GM19328 (cell line): ENCODE results near the gene ARHGEF19.
A peak's percentile ranks its signal among the peaks of the same experiment; 100 is the strongest.

ENCODE experiments used
- ATAC-seq: cut with Tn5 transposase; IDR thresholded peaks from one replicate; pipeline ENCODE4 v1.9.1; 2021; ENCODE audit warnings: mild to moderate bottlenecking, moderate library complexity; ENCODE audit not compliant: unreplicated experiment

The ARHGEF19 gene

GRCh38 chr1:16244650-16245285, 32.3 kb upstream of the ARHGEF19 start:
- no peak for ATAC-seq

GRCh38 chr1:16243936-16244649, 31.6 kb upstream of the ARHGEF19 start:
- no peak for ATAC-seq

GRCh38 chr1:16243215-16243610, 30.8 kb upstream of the ARHGEF19 start:
- ATAC-seq: no peak

GRCh38 chr1:16242556-16243214, 30.2 kb upstream of the ARHGEF19 start:
- no peak for ATAC-seq

GRCh38 chr1:16241221-16241708, 28.8 kb upstream of the ARHGEF19 start:
- no peak for ATAC-seq

GRCh38 chr1:16239972-16240491, 27.6 kb upstream of the ARHGEF19 start:
- ATAC-seq: no peak

- ATAC-seq: no peak
Observed at GRCh38 chr1:16237343-16237830, 24.9 kb upstream of the ARHGEF19 start.

- ATAC-seq: peak; percentile 83
Observed at GRCh38 chr1:16236511-16237342, 24.3 kb upstream of the ARHGEF19 start, which contains the start of gene CPLANE2. Gene CPLANE2 (minus strand): TSS chr1:16237183. CDS start chr1:16236742, 441 bp downstream.

GRCh38 chr1:16235944-16236510, 23.6 kb upstream of the ARHGEF19 start:
- peak; percentile 44 for ATAC-seq

- no peak for ATAC-seq
Observed at GRCh38 chr1:16235347-16235746, 22.9 kb upstream of the ARHGEF19 start.

- ATAC-seq: no peak
Observed at GRCh38 chr1:16233431-16233830, 21.0 kb upstream of the ARHGEF19 start.

GRCh38 chr1:16232316-16232710, 19.9 kb upstream of the ARHGEF19 start:
- no peak for ATAC-seq

GRCh38 chr1:16231331-16232315, 19.2 kb upstream of the ARHGEF19 start:
- no peak for ATAC-seq

- ATAC-seq: no peak
Observed at GRCh38 chr1:16230744-16231143, 18.3 kb upstream of the ARHGEF19 start.

- no peak for ATAC-seq
Observed at GRCh38 chr1:16229976-16230740, 17.7 kb upstream of the ARHGEF19 start.

- ATAC-seq: no peak
Observed at GRCh38 chr1:16226490-16227179, 14.2 kb upstream of the ARHGEF19 start.

GRCh38 chr1:16226129-16226489, 13.7 kb upstream of the ARHGEF19 start:
- no peak for ATAC-seq

- no peak for ATAC-seq
Observed at GRCh38 chr1:16224472-16224871, 12.0 kb upstream of the ARHGEF19 start.
